DOHH2 (cell line): ENCODE data around the gene NPAP1.

Experiments used
- CTCF ChIP-seq: fragments of 200-600 bp; sonication (generic); IDR thresholded peaks from one replicate; pipeline ENCODE4 v1.5.1; 2014; ENCODE audit warnings: antibody characterized with exemption, mild to moderate bottlenecking, low read depth, low read length; ENCODE audit not compliant: poor library complexity, severe bottlenecking
- EZH2phosphoT487 ChIP-seq: fragments of 200-600 bp; sonication (generic); IDR thresholded peaks from 2 replicates; pipeline ENCODE4 v1.6.1; 2017; ENCODE audit warnings: borderline replicate concordance, mild to moderate bottlenecking, antibody characterized with exemption, low read length, moderate library complexity, mixed read lengths

- TF ChIP-seq CTCF (no peak), EZH2phosphoT487 (no peak)
These were observed 29.9 kb upstream of the NPAP1 start for GRCh38 chr15:24645627-24646026.
